NCI-H446 treated with DMSO at 0.1 percent for 48 hours (cell line): ENCODE data around the gene HOGA1.
A peak's percentile ranks its signal among the peaks of the same experiment; 100 is the strongest.
"Not testable (repeated sequence)": the region's sequence is repeated elsewhere in the genome, so short reads cannot be mapped to it uniquely, and the experiment has no call there.

ENCODE experiments used
- DNase-seq: peaks from one replicate; lab custom pipeline; 2025; lab: John Stamatoyannopoulos, UW

The HOGA1 gene

GRCh38 chr10:97611473-97611872, 27.3 kb downstream of the HOGA1 start:
- DNase-seq = no peak

DNA sequence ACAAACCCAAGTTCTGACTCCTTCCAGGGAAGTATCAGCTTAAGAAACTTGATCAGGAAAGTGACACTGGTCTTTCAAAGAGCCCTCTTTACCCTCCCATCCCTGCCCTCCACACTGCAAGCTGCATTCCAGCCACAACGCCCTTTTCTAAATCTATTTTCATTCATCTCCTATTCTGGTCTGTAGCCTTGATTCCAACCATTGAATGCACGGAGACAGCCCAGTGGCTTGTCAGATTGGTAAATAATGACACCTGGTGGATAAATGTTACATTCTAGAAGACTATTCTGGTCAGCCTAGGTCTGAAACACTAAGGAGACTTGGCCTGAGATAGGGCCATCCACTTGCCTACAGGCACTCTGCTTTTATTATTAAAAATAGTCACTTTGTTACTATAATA, 28.2 kb downstream of the HOGA1 start:
- DNase-seq = no peak

GRCh38 chr10:97618285-97618684, 34.1 kb downstream of the HOGA1 start:
- no peak for DNase-seq

GRCh38 chr10:97618733-97619132, 34.5 kb downstream of the HOGA1 start:
- no peak for DNase-seq

GRCh38 chr10:97623277-97623676, 39.1 kb downstream of the HOGA1 start:
- no peak for DNase-seq

- DNase-seq = no peak
Measured at GRCh38 chr10:97627731-97628130, 43.5 kb downstream of the HOGA1 start.

DNA sequence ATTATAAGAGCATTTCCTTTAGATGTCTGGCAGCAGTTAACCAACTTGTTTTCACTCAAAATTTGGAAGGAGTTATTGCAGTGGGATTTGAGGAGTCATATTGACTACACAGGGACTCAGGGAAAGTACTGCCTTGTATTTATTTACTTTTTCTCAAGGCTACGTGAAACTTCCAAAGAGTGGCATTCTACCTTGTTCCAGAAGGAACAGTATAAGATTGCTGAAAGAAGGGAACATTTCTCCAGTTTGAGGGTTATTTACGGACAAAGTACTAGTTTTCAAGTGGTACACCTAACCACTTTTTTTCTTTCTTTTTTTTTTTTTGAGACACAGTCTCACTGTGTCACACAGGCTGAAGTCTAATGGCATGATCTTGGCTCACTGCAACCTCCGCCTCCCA, 44.0 kb downstream of the HOGA1 start:
- DNase-seq = no peak

DNA sequence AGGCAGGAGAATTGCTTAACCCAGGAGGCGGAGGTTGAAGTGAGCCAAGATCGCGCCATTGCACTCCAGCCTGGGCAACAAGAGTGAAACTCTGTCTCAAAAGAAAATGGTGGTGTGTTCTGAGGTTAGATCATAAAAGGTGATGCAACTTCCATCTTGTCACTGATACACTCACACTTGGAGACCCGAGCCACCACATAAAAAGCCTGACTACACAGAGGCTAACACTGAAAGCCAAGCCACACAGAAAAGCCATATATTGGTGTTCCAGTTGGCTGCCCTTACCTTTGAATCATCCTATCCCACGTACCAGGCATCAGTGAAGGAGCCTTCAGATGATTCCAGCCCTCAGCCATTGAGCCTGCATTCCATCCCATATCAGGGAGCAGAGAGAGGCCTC, 45.1 kb downstream of the HOGA1 start:
- DNase-seq = no peak

- DNase-seq = no peak
Measured at GRCh38 chr10:97631098-97631497, 46.9 kb downstream of the HOGA1 start.

DNA sequence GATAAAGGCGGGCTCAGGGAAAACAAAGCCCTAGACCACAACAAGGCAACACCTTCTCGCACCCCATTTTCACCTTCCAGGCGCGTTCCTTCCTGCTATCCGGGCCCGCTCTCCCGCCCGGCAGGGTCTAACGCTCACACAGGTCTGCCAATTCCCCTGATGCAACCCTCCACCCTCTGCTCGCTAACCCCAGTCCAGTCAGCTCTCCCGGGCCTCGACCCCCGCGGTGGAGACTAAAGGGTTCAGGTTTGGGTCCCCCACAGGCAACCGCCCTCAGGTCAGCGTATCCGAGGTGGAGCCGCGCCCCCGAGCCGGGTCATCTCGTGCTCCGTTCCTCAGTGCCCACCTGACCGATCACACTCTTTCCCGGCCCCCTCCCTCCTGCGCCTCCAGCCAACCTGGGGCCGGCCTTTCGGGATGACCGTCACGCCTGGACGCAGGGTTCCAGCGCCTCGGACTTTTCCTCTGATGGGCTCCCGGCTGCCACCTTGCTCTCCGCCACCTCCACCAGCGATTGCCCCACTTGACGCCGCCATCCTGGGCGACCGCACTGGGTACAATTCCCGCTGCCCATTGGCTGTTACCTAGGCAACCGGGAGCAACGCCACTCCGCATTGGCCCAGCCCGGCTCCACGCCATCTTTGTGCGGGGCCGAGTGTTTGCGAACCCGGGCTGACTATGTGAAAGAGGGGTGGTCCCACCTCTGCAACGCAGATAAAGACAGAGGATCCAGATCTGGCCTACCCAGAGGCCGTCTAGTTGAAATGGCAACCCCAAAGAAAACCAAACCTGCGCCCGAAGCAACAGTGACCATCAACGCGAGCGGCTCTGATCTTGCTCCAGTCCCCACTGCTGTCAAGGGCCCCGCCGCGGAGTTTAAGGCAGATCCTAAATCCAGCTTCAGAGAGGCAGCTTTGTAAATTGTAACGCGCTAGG, 49.0 kb downstream of the HOGA1 start, which contains the start of gene MORN4:
TSS of gene MORN4 (minus strand) at position 552 of the 936 bp plus-strand sequence. CDS start 13,847 bp downstream, outside the sequence.
- peak; percentile 65 for DNase-seq

DNA sequence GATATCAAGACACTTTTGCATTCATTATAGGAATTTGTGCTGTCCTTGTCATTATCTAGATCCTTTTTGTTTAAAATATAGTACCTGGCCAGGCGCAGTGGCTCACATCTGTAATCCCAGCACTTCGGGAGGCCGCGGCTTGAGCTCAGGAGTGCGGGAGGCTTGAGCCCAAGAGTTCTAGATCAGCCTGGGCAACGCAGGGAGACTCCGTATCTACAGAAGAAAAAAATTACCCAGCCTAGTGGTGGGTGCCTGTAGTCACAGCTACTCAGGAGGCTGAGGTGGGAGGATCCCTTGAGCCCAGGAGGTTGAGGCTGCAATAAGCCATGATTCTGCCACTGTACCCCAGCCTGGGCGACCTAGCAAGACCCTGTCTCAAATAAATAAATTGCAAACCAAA, 49.7 kb downstream of the HOGA1 start:
- DNase-seq = no peak

- no peak for DNase-seq
Measured at GRCh38 chr10:97635577-97635976, 51.4 kb downstream of the HOGA1 start.

DNA sequence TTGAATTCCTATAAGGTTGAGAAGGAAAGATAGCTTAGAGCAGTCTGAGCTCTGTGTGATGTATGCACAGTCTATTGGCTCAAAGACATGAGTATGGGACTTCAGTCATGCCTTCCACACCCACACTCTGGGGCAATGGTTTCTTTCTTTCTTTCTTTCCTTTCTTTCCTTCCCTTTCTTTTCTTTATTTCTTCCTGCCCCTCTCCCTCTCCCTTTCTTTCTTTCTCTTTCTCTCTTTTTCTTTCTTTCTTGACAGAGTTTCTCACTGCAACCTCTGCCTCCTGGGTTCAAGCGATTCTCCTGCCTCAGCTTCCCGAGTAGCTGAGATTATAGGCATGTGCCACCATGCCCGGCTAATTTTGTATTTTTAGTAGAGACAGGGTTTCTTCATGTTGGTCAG, 54.9 kb downstream of the HOGA1 start:
- not testable (repeated sequence) for DNase-seq

GRCh38 chr10:97640174-97640867, 56.1 kb downstream of the HOGA1 start, which contains the start of gene PI4K2A:
TSS of gene PI4K2A (plus strand) at chr10:97640671. CDS start at chr10:97640743, 72 bp downstream.
- peak; percentile 95 for DNase-seq

GRCh38 chr10:97640868-97641811, 57.0 kb downstream of the HOGA1 start:
- no peak for DNase-seq

DNA sequence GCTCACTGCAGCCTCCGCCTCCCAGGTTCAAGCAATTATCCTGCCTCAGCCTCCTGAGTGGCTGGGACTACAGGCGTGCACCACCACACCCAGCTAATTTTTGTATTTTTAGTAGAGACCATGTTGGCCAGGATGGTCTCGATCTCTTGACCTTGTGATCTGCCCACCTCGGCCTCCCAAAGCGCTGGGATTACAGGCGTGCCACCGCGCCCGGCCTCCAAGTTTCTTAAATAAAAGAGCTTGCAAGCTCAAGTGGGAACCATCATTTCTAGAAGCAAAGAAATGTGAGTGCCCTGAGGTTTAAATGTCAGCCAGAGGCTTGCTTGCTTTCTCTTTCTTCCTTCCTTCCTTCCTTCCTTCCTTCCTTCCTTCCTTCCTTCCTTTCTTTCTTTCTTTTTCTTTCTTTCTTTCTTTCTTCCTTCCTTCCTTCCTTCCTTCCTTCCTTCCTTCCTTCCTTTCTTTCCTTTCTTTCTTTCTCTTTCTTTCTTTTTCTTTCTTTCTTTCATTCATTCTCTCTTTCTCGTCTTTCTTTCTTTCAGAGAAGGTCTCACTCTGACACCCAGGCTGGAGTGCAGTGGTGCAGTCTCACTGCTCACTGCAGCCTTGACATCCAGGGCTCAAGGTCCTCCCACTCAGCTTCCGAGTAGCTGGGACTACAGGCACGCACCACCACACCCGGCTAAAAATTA, 58.4 kb downstream of the HOGA1 start:
- DNase-seq = not testable (repeated sequence)

- no peak for DNase-seq
Measured at GRCh38 chr10:97643441-97643985, 59.3 kb downstream of the HOGA1 start.

- no peak for DNase-seq
Measured at GRCh38 chr10:97644936-97645335, 60.7 kb downstream of the HOGA1 start.

DNA sequence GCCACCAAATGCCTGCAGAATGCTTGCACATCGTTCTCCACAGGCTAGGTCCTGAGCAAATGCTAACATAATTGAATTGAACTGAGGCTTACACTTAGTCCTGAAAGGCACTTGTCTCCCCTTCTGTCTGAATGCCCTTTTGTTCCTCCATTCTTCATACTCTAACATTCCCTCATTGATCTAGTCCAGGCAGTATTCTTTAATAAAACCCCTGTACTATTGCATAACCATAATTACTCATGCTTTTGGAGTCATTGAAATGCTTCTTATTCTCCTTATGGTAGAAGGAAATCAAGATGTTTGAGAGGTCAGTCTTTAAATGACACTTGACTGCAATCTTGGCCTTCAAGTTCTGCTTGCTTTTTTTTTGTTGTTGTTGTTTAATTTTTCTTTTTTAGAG, 63.4 kb downstream of the HOGA1 start:
- no peak for DNase-seq

DNA sequence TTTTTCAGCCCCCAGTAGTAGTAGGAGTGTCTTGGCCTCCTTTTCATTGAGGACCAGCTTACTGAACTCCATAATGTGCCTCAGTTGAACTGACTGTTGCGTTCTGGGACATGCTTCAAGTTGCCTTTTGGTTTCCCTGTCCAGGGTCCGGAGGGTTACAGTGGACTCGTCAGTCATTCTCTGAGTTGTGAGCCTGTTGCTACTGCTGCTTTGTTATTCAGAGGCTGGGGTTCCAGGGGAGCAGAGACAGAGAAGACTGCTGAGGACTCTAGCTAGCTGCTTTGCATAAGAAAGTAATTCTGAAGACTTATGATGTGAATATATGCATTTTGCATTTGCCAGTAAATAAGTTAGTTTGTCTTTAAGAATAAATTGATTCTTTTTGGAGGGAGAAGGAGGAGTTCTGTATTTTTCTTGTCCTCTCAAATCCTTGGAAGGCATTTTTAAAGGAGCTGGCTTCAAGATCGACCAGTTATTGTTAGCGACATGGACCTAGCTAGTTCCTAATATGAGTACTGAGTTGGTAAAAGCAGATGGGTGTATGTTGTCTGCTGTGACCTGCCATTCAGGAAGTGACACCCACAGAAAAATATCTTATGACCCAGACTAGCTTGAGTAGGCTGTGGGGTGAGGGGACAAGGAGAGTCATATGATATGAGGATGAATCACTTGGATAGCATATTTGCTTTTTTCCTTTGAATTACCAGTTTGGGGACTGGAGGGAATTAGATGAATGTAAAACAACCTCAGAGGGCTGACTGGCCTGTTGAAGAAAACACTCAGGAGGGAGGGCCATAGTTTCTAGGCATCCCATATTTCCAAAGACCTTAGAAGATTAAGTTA, 64.6 kb downstream of the HOGA1 start:
- no peak for DNase-seq
